Measurements from ENCODE around the gene CDIP1.

DNA sequence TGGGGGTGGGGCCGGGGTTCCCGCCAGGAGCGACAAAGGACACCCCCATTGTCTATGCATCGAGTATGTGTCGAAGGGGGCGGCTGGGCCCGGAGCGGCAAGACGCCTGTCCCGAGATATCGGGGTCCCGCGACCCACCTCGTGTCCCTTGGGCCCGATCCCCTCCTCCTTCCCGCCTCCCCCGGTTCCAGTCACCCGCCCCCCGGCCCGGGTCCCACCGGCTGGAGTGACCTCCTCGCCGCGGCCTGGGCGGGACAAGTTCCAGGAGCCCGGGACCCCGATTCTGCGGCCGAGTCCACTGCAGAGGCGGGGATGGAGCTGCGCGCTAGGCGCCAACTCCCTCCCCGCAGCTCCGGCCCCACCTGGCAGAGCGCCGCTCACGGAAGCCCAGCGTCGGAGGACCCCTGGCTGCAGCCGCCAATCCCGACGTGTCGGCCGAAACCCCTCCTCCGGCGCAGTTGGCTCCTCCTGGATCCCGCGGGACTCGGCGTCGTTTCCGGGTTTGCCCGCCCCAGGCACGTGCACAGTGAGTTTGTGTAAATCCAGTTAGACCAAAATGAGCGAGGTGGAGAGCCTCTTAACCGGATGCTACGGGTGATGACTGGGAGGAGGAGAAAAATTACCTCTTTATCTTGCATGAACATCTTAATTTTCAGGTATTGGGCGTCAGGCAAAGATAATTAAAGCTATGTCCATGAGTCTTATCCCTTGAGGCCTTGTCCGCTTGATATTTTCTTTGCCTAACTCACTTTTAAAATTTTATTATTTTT lies 64.2 kb downstream of the CDIP1 start, which contains the start of gene NMRAL1:
- TF ChIP-seq, protein P1, sequence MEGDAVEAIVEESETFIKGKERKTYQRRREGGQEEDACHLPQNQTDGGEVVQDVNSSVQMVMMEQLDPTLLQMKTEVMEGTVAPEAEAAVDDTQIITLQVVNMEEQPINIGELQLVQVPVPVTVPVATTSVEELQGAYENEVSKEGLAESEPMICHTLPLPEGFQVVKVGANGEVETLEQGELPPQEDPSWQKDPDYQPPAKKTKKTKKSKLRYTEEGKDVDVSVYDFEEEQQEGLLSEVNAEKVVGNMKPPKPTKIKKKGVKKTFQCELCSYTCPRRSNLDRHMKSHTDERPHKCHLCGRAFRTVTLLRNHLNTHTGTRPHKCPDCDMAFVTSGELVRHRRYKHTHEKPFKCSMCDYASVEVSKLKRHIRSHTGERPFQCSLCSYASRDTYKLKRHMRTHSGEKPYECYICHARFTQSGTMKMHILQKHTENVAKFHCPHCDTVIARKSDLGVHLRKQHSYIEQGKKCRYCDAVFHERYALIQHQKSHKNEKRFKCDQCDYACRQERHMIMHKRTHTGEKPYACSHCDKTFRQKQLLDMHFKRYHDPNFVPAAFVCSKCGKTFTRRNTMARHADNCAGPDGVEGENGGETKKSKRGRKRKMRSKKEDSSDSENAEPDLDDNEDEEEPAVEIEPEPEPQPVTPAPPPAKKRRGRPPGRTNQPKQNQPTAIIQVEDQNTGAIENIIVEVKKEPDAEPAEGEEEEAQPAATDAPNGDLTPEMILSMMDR (IDR thresholded peaks at IDR 0.05; ENCODE audit: low read length) = no peak
- TF ChIP-seq EZH2 (optimal IDR thresholded peaks at IDR 0.05; ENCODE audit: low read depth, low read length) (no peak), EZH2phosphoT487 (IDR thresholded peaks at IDR 0.05; ENCODE audit: low read length) (no peak)

Measured in MM.1S (cell line).